Nephron (organoid): ENCODE measurements around the gene TSPAN33.

Experiments used
- H3K27ac Mint-ChIP-seq, 3 experiments: 2 replicates each; pipeline ENCODE4 v1.8.0; 2020; ENCODE audit warnings: mixed read lengths in 3 of 3, mild to moderate bottlenecking in 2 of 3, moderate library complexity in 1 of 3
- H3K27me3 Mint-ChIP-seq: 2 replicates; pipeline ENCODE4 v1.8.0; 2021; ENCODE audit warnings: low read depth, mild to moderate bottlenecking, moderate library complexity, mixed read lengths
- H3K36me3 Mint-ChIP-seq: 2 replicates; pipeline ENCODE4 v1.8.0; 2020; ENCODE audit warnings: low read depth, mixed read lengths
- H3K4me1 Mint-ChIP-seq: 2 replicates; pipeline ENCODE4 v1.8.0; 2020; ENCODE audit warnings: mixed read lengths
- H3K4me3 Mint-ChIP-seq, 3 experiments: 2 replicates each; pipeline ENCODE4 v1.8.0; 2020; ENCODE audit warnings: mild to moderate bottlenecking in 3 of 3, mixed read lengths in 3 of 3, moderate library complexity in 2 of 3
- H3K9me3 Mint-ChIP-seq: 2 replicates; pipeline ENCODE4 v1.8.0; 2020; ENCODE audit warnings: mixed read lengths
- CTCF ChIP-seq, 3 experiments: fragments of 200-600 bp; sonication (generic); IDR thresholded peaks; one replicate each; pipeline ENCODE4 v1.5.0; 2021; ENCODE audit warnings: antibody characterized with exemption in 3 of 3; ENCODE audit not compliant: unreplicated experiment in 3 of 3

The TSPAN33 gene

GRCh38 chr7:129163875-129164544, 19.5 kb downstream of the TSPAN33 start:
- Mint-ChIP-seq H3K27me3 (peaks cover 9% of the 10 kb centered on the region), H3K36me3 (peaks cover 5% of the 10 kb centered on the region), H3K27ac (peak overlapping the region in 1 of 3 experiments; percentile 33), H3K4me3 (no peak overlapping the region), H3K4me1 (peaks cover 17% of the 10 kb centered on the region), H3K9me3 (no peaks in the 10 kb centered on the region)
- peak; percentile 80 to 86 (median 85) for TF ChIP-seq CTCF (IDR thresholded peaks at IDR 0.05; ENCODE audit: unreplicated experiment in 3 of 3)

GRCh38 chr7:129166745-129167144, 22.2 kb downstream of the TSPAN33 start:
- Mint-ChIP-seq H3K4me1 (peaks cover 27% of the 10 kb centered on the region), H3K27ac (peak overlapping the region in 1 of 3 experiments; percentile 48), H3K27me3 (peaks cover 9% of the 10 kb centered on the region), H3K4me3 (no peak overlapping the region), H3K36me3 (peaks cover 5% of the 10 kb centered on the region), H3K9me3 (no peaks in the 10 kb centered on the region)
- no peak for TF ChIP-seq CTCF (IDR thresholded peaks at IDR 0.05; ENCODE audit: unreplicated experiment in 3 of 3)

DNA sequence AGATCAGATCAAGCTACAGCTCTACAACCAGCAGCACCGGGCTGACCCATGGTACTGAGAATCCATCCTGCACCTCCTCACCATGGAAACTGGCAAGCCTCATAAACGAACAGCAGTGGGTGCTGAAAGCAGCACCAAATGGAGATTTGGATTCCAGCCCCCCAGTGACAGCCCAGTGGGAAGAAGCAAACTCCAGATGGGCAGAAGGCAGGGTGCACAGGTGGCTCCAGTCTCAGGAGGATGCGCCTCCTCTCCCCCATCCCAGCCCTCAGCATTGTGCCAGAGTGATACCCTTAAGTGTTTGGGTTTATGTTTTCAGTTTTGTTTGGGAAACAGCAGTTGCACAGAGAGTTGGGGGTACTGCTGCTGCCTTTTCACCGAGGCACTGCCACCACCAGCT, 23.3 kb downstream of the TSPAN33 start:
- Mint-ChIP-seq H3K9me3 (no peaks in the 10 kb centered on the region), H3K27ac (peak overlapping the region; percentile 88 to 92 (median 90)), H3K4me1 (peaks cover 33% of the 10 kb centered on the region), H3K4me3 (peak overlapping the region; percentile 51 to 79 (median 72)), H3K27me3 (peaks cover 9% of the 10 kb centered on the region), H3K36me3 (peaks cover 5% of the 10 kb centered on the region)
- no peak for TF ChIP-seq CTCF (IDR thresholded peaks at IDR 0.05; ENCODE audit: unreplicated experiment in 3 of 3)

DNA sequence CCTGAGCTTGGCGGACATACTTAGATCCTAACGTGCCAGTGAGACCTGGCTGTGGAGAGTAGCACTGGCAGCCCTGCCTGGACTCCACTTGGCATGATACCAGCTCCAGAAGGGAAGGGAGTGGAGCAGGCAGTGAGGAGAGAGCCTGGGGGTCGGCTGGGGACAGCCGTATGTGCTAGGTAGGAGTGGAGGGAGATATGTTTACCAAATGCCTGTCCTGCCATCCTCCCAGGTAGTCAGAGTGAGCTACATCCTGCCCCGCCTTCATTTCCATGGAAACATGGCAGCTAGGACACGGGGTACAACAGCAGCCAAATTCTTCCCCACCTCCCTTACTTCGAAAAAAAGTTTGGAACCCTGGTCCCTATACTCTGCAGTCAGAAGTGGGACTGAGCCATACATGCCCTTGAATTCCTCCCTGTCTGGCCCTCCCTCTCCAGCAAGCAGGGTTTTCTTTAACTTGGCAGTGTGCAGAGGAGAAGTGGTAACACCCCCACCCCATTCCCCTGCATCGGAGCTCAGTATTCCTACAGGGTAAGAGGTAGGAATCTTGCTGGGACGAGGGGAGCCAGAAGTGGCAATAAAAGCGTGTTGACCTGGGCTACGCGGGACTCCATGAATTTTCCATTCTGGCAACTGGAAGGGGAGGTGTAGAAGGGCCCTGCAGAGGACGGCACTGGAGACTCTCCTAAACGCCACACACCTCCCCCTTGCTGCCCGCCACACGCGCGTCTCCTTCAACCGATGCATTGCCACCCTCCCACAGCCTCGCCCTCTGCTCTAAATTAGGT, 23.9 kb downstream of the TSPAN33 start:
- no peak for TF ChIP-seq CTCF (IDR thresholded peaks at IDR 0.05; ENCODE audit: unreplicated experiment in 3 of 3)
- Mint-ChIP-seq H3K36me3 (peaks cover 5% of the 10 kb centered on the region), H3K27me3 (peaks cover 9% of the 10 kb centered on the region), H3K4me1 (peaks cover 33% of the 10 kb centered on the region), H3K9me3 (no peaks in the 10 kb centered on the region), H3K4me3 (peak overlapping the region; percentile 72 to 79 (median 76)), H3K27ac (peak overlapping the region; percentile 88 to 92 (median 90))

GRCh38 chr7:129169171-129169671, 24.7 kb downstream of the TSPAN33 start:
- peak overlapping the region; percentile 76 to 79 (median 77) for H3K4me3 Mint-ChIP-seq
- peak overlapping the region; percentile 88 to 97 (median 92) for H3K27ac Mint-ChIP-seq

More at GRCh38 chr7:129169171-129169671, 24.7 kb downstream of the TSPAN33 start:
- H3K36me3 Mint-ChIP-seq: peaks cover 5% of the 10 kb centered on the region
- H3K27me3 Mint-ChIP-seq: peaks cover 9% of the 10 kb centered on the region
- TF ChIP-seq CTCF (IDR thresholded peaks at IDR 0.05; ENCODE audit: unreplicated experiment in 3 of 3): no peak
- peaks cover 33% of the 10 kb centered on the region for H3K4me1 Mint-ChIP-seq
- H3K9me3 Mint-ChIP-seq: no peaks in the 10 kb centered on the region
